Suprapubic skin (tissue), 4 donors: ENCODE measurements around the gene INPP4B. TPM values are rescaled to one million over a fixed set of nuclear protein-coding genes. Genes with fewer than 3 reads are reported as not detected.

ENCODE experiments used
- DNase-seq, 2 donors: peaks; one replicate each; pipeline ENCODE4 v3.0.0-alpha.2; 2019; ENCODE audit warnings: low spot score in 2 of 2
- H3K27ac ChIP-seq: fragments of 200-600 bp; sonication (generic); one replicate; pipeline ENCODE4 v1.5.1; 2019
- H3K27me3 ChIP-seq: fragments of 200-600 bp; sonication (generic); one replicate; pipeline ENCODE4 v1.5.1; 2019
- H3K36me3 ChIP-seq: fragments of 200-600 bp; sonication (generic); one replicate; pipeline ENCODE4 v1.5.1; 2019
- H3K4me1 ChIP-seq: fragments of 200-600 bp; sonication (generic); one replicate; pipeline ENCODE4 v1.5.1; 2019
- H3K4me3 ChIP-seq: fragments of 200-600 bp; sonication (generic); one replicate; pipeline ENCODE4 v1.5.1; 2019; ENCODE audit warnings: mild to moderate bottlenecking
- H3K9me3 ChIP-seq: fragments of 200-600 bp; sonication (generic); one replicate; pipeline ENCODE4 v1.5.1; 2019
- CTCF ChIP-seq, 2 donors: fragments of 200-600 bp in 1 of 2; fragments of 450-650 bp in 1 of 2; sonication (generic) in 1 of 2; IDR thresholded peaks; one replicate each; pipeline ENCODE4 v1.5.1; 2016 to 2019; ENCODE audit warnings: antibody characterized with exemption in 2 of 2, mild to moderate bottlenecking in 1 of 2, moderate library complexity in 1 of 2
- EP300 ChIP-seq: sonication (generic); formaldehyde crosslinking; IDR thresholded peaks from one replicate; pipeline ENCODE4 v1.6.1; 2017; ENCODE audit warnings: antibody characterized with exemption
- POLR2A ChIP-seq, 2 donors: fragments of 450-650 bp; IDR thresholded peaks; one replicate each; pipeline ENCODE4 v1.6.1; 2017; ENCODE audit warnings: antibody characterized with exemption in 2 of 2, mild to moderate bottlenecking in 2 of 2, moderate library complexity in 2 of 2
- POLR2AphosphoS5 ChIP-seq, 3 donors: sonication (generic); formaldehyde crosslinking; IDR thresholded peaks; one replicate each; pipeline ENCODE4 v1.6.1; 2017; ENCODE audit warnings: antibody characterized with exemption in 3 of 3
- WGBS: methylation state at CpG from one replicate; pipeline ENCODE4 v1.1.5; 2018; 5-methylcytosine and 5-hydroxymethylcytosine counted together
- total RNA-seq, 4 donors: library from RNA; depleted of rRNA; stranded (reverse); fragments of >200 nt; gene quantifications; one replicate each; pipeline ENCODE4 v1.1.0, GENCODE V29; 2016

INPP4B gene
- total RNA-seq, 4 donors from 2014 or later: 12.4 to 27.4 (median 17.4) TPM

GRCh38 chr4:142550965-142551364 lies 295.1 kb downstream of the INPP4B start:
- H3K27me3 ChIP-seq: no peaks in the 10 kb centered on the region
- TF ChIP-seq POLR2AphosphoS5 (IDR thresholded peaks at IDR 0.05) (no peak), CTCF (IDR thresholded peaks at IDR 0.05) (no peak), POLR2A (IDR thresholded peaks at IDR 0.05) (no peak), EP300 (no peak)
- 82% methylated on average over 5 of the region's 5 CpGs for WGBS
- no peak for DNase-seq
- H3K4me1 ChIP-seq: no peaks in the 10 kb centered on the region
- no peak overlapping the region for H3K27ac ChIP-seq
- no peak overlapping the region for H3K4me3 ChIP-seq
- no peaks in the 10 kb centered on the region for H3K9me3 ChIP-seq
- H3K36me3 ChIP-seq: no peaks in the 10 kb centered on the region

- no peaks in the 10 kb centered on the region for H3K4me1 ChIP-seq
- H3K27me3 ChIP-seq: no peaks in the 10 kb centered on the region
- 38% methylated on average over 1 of the region's 1 CpG for WGBS
- H3K9me3 ChIP-seq: no peaks in the 10 kb centered on the region
- H3K27ac ChIP-seq: no peak overlapping the region
- DNase-seq: no peak
- no peak for TF ChIP-seq EP300
- TF ChIP-seq CTCF (IDR thresholded peaks at IDR 0.05): no peak
- TF ChIP-seq POLR2A (IDR thresholded peaks at IDR 0.05): no peak
- no peak for TF ChIP-seq POLR2AphosphoS5 (IDR thresholded peaks at IDR 0.05)
- no peaks in the 10 kb centered on the region for H3K36me3 ChIP-seq
- no peak overlapping the region for H3K4me3 ChIP-seq
Measured at GRCh38 chr4:142549726-142550463, 296.2 kb downstream of the INPP4B start.

- no peak for DNase-seq
- no peak overlapping the region for H3K27ac ChIP-seq
Measured at GRCh38 chr4:142549248-142549647, 296.9 kb downstream of the INPP4B start.

GRCh38 chr4:142548491-142548890 lies 297.6 kb downstream of the INPP4B start:
- 39% methylated on average over 1 of the region's 1 CpG for WGBS
- TF ChIP-seq EP300 (no peak), POLR2AphosphoS5 (IDR thresholded peaks at IDR 0.05) (no peak)
- DNase-seq: no peak
- Histone ChIP-seq H3K4me3 (no peak overlapping the region), H3K27ac (no peak overlapping the region), H3K9me3 (no peaks in the 10 kb centered on the region), H3K27me3 (no peaks in the 10 kb centered on the region), H3K4me1 (no peaks in the 10 kb centered on the region), H3K36me3 (no peaks in the 10 kb centered on the region)

More at GRCh38 chr4:142549248-142549647, 296.9 kb downstream of the INPP4B start:
- no peak overlapping the region for H3K4me3 ChIP-seq
- H3K36me3 ChIP-seq: no peaks in the 10 kb centered on the region
- H3K27me3 ChIP-seq: no peaks in the 10 kb centered on the region
- no peak for TF ChIP-seq EP300
- TF ChIP-seq CTCF (IDR thresholded peaks at IDR 0.05): no peak
- no peak for TF ChIP-seq POLR2AphosphoS5 (IDR thresholded peaks at IDR 0.05)
- no peak for TF ChIP-seq POLR2A (IDR thresholded peaks at IDR 0.05)
- 78% methylated on average over 3 of the region's 3 CpGs for WGBS
- no peaks in the 10 kb centered on the region for H3K4me1 ChIP-seq
- H3K9me3 ChIP-seq: no peaks in the 10 kb centered on the region

GRCh38 chr4:142547974-142548373 lies 298.1 kb downstream of the INPP4B start:
- 3% methylated on average over 1 of the region's 1 CpG for WGBS
- Histone ChIP-seq H3K27me3 (no peaks in the 10 kb centered on the region), H3K36me3 (no peaks in the 10 kb centered on the region), H3K4me1 (no peaks in the 10 kb centered on the region), H3K4me3 (no peak overlapping the region), H3K9me3 (no peaks in the 10 kb centered on the region), H3K27ac (no peak overlapping the region)
- no peak for TF ChIP-seq CTCF (IDR thresholded peaks at IDR 0.05)
- no peak for TF ChIP-seq EP300
- no peak for TF ChIP-seq POLR2AphosphoS5 (IDR thresholded peaks at IDR 0.05)
- TF ChIP-seq POLR2A (IDR thresholded peaks at IDR 0.05): no peak
- DNase-seq: no peak
